SU-DHL-6 (cell line): ENCODE data around the gene HIPK2.

Experiments
- H2AFZ ChIP-seq: fragments of 200-600 bp; sonication (generic); 2 replicates; pipeline ENCODE4 v1.6.1; 2014; ENCODE audit warnings: low read depth, mild to moderate bottlenecking, moderate library complexity, mixed read lengths, antibody characterized with exemption, low read length; ENCODE audit not compliant: severe bottlenecking
- H3F3A ChIP-seq: fragments of 200-600 bp; shearing (Covaris generic); 2 replicates; pipeline ENCODE4 v1.6.0; 2016; ENCODE audit warnings: antibody characterized with exemption, mild to moderate bottlenecking; ENCODE audit not compliant: insufficient read depth
- H3K27ac ChIP-seq: fragments of 200-600 bp; sonication (generic); 2 replicates; pipeline ENCODE4 v1.5.1; 2016; ENCODE audit warnings: low read depth, mild to moderate bottlenecking, low read length, moderate library complexity, mixed read lengths
- H3K27me3 ChIP-seq: fragments of 200-600 bp; sonication (generic), shearing (Covaris generic); 2 replicates; pipeline ENCODE4 v1.6.0; 2014; ENCODE audit warnings: mild to moderate bottlenecking, low read length
- H3K36me3 ChIP-seq: fragments of 200-600 bp; sonication (generic); 2 replicates; pipeline ENCODE4 v1.6.1; 2014; ENCODE audit warnings: mild to moderate bottlenecking, low read length, mixed read lengths
- H3K4me2 ChIP-seq: fragments of 300-600, 200-600 bp; shearing (Covaris generic), sonication (generic); 2 replicates; pipeline ENCODE4 v1.6.0; 2014; ENCODE audit warnings: low read length, low read depth, mild to moderate bottlenecking; ENCODE audit not compliant: poor library complexity, severe bottlenecking
- H3K4me3 ChIP-seq: fragments of 200-600 bp; sonication (generic); 2 replicates; pipeline ENCODE4 v1.5.1; 2014; ENCODE audit warnings: antibody characterized with exemption, low read length, mild to moderate bottlenecking, mixed read lengths; ENCODE audit not compliant: insufficient read depth, poor library complexity, severe bottlenecking
- H3K79me2 ChIP-seq: fragments of 200-600 bp; sonication (generic); 2 replicates; pipeline ENCODE4 v1.6.1; 2014; ENCODE audit warnings: mild to moderate bottlenecking, low read length, moderate library complexity; ENCODE audit not compliant: insufficient read depth
- H3K9ac ChIP-seq: fragments of 200-600 bp; sonication (generic); 2 replicates; pipeline ENCODE4 v1.7.0; 2014; ENCODE audit warnings: mild to moderate bottlenecking, low read length
- H3K9me2 ChIP-seq: fragments of 200-600 bp; sonication (generic); replicated peaks from 2 replicates; pipeline ENCODE4 v1.6.1; 2014; ENCODE audit warnings: low read length; ENCODE audit not compliant: insufficient read depth
- H3K9me3 ChIP-seq: fragments of 200-600 bp; sonication (generic); 2 replicates; pipeline ENCODE4 v1.6.1; 2014; ENCODE audit warnings: low read length, mixed read lengths; ENCODE audit not compliant: insufficient read depth
- H4K20me1 ChIP-seq: fragments of 200-600 bp; sonication (generic); 2 replicates; pipeline ENCODE4 v1.6.1; 2014; ENCODE audit warnings: low read depth, mild to moderate bottlenecking, antibody characterized with exemption, low read length, moderate library complexity, mixed read lengths
- CTCF ChIP-seq: fragments of 200-600 bp; sonication (generic); IDR thresholded peaks from one replicate; pipeline ENCODE4 v1.5.1; 2017; ENCODE audit warnings: antibody characterized with exemption, mild to moderate bottlenecking, low read length, moderate library complexity; ENCODE audit not compliant: insufficient read depth, poor library complexity, severe bottlenecking
- EZH2phosphoT487 ChIP-seq: fragments of 200-600 bp; sonication (generic), shearing (Covaris generic); conservative IDR thresholded peaks from 2 replicates; pipeline ENCODE4 v1.6.1; 2018; ENCODE audit warnings: mild to moderate bottlenecking, antibody characterized with exemption, low read length, moderate library complexity, mixed read lengths

The HIPK2 gene

GRCh38 chr7:139526578-139527544, 250.9 kb downstream of the HIPK2 start:
- no peaks in the 10 kb centered on the region for H3K9me2 ChIP-seq
- H4K20me1 ChIP-seq: no peaks in the 10 kb centered on the region
- H3K27me3 ChIP-seq: no peaks in the 10 kb centered on the region
- no peak overlapping the region for H2AFZ ChIP-seq
- peaks cover 4% of the 10 kb centered on the region; the same call in 1 of the 2 replicates for H3K9me3 ChIP-seq
- H3K36me3 ChIP-seq: no peaks in the 10 kb centered on the region
- no peak overlapping the region for H3K9ac ChIP-seq
- TF ChIP-seq CTCF: no peak
- no peak for TF ChIP-seq EZH2phosphoT487
- no peaks in the 10 kb centered on the region for H3F3A ChIP-seq
- H3K4me3 ChIP-seq: no peak overlapping the region
- no peak overlapping the region for H3K27ac ChIP-seq
- no peaks in the 10 kb centered on the region for H3K79me2 ChIP-seq
- H3K4me2 ChIP-seq: no peak overlapping the region

GRCh38 chr7:139525750-139526149, 252.0 kb downstream of the HIPK2 start:
- Histone ChIP-seq H3K27ac (no peak overlapping the region), H2AFZ (no peak overlapping the region), H3K9me3 (peaks cover 4% of the 10 kb centered on the region; the same call in 1 of the 2 replicates), H3K9ac (no peak overlapping the region), H3K4me2 (no peak overlapping the region), H3K36me3 (no peaks in the 10 kb centered on the region), H4K20me1 (no peaks in the 10 kb centered on the region), H3F3A (no peaks in the 10 kb centered on the region), H3K79me2 (no peaks in the 10 kb centered on the region), H3K27me3 (no peaks in the 10 kb centered on the region), H3K9me2 (no peaks in the 10 kb centered on the region), H3K4me3 (no peak overlapping the region)
- TF ChIP-seq EZH2phosphoT487 (no peak), CTCF (no peak)

GRCh38 chr7:139525239-139525638, 252.6 kb downstream of the HIPK2 start:
- Histone ChIP-seq H3K36me3 (no peaks in the 10 kb centered on the region), H3K4me3 (no peak overlapping the region), H3K27ac (no peak overlapping the region), H3K4me2 (no peak overlapping the region), H3K9me3 (peaks cover 4% of the 10 kb centered on the region; the same call in 1 of the 2 replicates), H3K9me2 (no peaks in the 10 kb centered on the region), H3F3A (no peaks in the 10 kb centered on the region), H3K79me2 (no peaks in the 10 kb centered on the region), H2AFZ (no peak overlapping the region), H3K9ac (no peak overlapping the region), H3K27me3 (no peaks in the 10 kb centered on the region), H4K20me1 (no peaks in the 10 kb centered on the region)
- TF ChIP-seq CTCF (no peak), EZH2phosphoT487 (no peak)
